ENCODE measurements around the gene GRM5. TPM values are rescaled to one million over a fixed set of nuclear protein-coding genes. Genes with fewer than 3 reads are reported as not detected.
"Not testable (repeated sequence)": the region's sequence is repeated elsewhere in the genome, so short reads cannot be mapped to it uniquely, and the experiment has no call there.

The GRM5 gene
- total RNA-seq, 1 donor from 2014 or later, result not detected

DNA sequence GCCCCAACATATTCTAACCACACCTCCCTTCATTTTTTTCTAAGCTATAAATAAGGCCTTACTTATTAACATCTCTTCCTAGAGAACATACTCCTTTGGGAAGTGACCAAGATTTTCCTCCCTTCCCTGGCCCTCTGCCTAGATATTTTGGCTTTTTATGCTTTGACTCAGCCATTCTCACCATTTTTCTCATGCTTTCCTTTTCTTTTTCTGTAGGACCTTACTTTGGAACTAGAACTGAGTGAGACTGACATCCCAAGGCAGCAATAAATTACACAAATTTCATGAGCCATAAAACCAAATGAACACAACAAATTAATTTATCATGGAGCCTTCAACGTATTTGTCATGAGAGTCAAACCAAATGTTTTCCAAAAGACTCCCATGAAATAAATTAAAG is 585.6 kb downstream of the GRM5 start:
- Mint-ChIP-seq H3K4me1 (peaks cover 6% of the 10 kb centered on the region), H3K36me3 (ENCODE audit: low read depth) (no peaks in the 10 kb centered on the region), H3K27me3 (peaks cover 6% of the 10 kb centered on the region), H3K9me3 (peaks cover 4% of the 10 kb centered on the region), H3K27ac (no peak overlapping the region), H3K4me3 (no peak overlapping the region)
- DNase-seq, result no peak
- intact Hi-C loops (cut with micrococcal nuclease), result no loop called here

DNA sequence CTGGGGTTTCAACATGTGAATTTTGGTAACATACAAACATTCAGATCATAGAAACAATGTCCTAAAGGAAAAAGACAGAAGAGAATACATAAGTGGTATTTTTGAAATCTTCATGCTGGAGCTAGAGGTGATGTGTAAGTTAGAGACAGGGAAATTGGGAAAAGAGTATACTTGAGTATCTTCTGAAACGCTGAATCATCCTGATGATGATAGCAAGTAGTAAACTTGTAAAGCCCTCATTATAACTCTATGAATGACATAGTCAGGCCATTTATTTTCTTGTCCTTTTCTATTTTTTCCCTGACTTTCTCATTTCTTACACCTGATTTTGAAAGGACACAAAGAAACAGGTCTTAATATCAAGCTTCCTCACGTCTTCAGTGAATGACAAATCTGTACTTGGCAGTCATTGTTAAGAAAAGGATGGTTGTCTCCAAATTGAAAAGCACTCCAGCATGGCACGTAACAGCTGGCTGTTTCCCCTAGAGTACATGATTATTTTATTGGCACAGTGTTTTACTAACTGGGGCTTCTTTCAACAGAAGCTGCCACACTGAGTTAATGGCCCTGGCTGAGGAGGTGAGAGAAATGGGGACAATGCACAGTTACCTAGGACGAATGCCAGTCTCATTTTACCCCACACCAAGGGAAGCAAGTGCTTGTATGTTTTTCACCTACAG is 587.5 kb downstream of the GRM5 start:
- peaks cover 3% of the 10 kb centered on the region for H3K9me3 Mint-ChIP-seq
- intact Hi-C loops (cut with micrococcal nuclease), result no loop called here
- H3K4me1 Mint-ChIP-seq, result no peaks in the 10 kb centered on the region
- no peak overlapping the region for H3K4me3 Mint-ChIP-seq
- H3K27me3 Mint-ChIP-seq, result peaks cover 15% of the 10 kb centered on the region
- no peak for DNase-seq
- no peak overlapping the region for H3K27ac Mint-ChIP-seq
- H3K36me3 Mint-ChIP-seq (ENCODE audit: low read depth), result no peaks in the 10 kb centered on the region

DNA sequence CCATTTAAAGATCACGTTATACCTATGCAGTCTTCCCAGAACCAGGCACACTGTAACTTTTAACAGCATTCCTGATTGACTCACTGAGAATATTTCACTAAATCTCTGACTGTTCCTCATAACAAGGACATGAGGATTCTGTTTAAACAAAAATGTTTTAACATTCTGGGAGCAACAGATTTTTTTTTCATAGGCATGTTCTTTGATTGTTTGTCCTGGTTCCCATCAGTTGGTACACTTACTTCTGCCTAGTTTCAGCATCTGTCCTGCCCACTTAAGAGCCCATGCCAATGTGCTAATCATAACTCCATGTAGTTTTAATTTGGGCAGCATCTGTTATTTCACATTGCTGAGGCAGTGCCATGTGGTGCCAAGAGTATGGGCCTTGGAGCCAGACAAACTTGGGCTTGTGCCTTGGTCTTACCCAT is 589.8 kb downstream of the GRM5 start:
- no peak overlapping the region for H3K4me3 Mint-ChIP-seq
- no peaks in the 10 kb centered on the region for H3K36me3 Mint-ChIP-seq (ENCODE audit: low read depth)
- no peak overlapping the region for H3K27ac Mint-ChIP-seq
- no peaks in the 10 kb centered on the region for H3K4me1 Mint-ChIP-seq
- H3K9me3 Mint-ChIP-seq, result peaks cover 3% of the 10 kb centered on the region
- no peak for DNase-seq
- H3K27me3 Mint-ChIP-seq, result peaks cover 14% of the 10 kb centered on the region
- intact Hi-C loops (cut with micrococcal nuclease), result no loop called here

DNA sequence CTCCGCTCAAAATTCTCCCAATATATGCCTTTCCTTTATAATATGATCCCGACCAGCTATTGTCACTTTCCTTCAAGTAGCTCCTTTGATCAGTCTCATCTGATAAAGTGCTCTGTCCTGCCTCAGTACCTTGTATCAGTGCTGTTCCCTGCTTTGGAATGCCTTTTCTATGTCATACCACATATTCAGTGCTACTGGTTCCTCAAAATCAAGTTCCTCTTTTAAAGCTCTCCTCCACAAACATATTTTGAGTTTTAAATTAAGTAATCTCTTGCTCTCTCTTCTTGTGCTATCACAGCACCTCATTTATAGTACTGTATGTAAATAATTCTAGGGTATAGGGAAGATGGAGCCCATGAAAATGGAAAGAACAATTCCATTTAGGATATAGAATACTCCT is 591.1 kb downstream of the GRM5 start:
- Mint-ChIP-seq H3K9me3 (peaks cover 3% of the 10 kb centered on the region), H3K4me3 (no peak overlapping the region), H3K4me1 (no peaks in the 10 kb centered on the region), H3K27me3 (peaks cover 15% of the 10 kb centered on the region), H3K27ac (no peak overlapping the region), H3K36me3 (ENCODE audit: low read depth) (no peaks in the 10 kb centered on the region)
- intact Hi-C loops (cut with micrococcal nuclease), result no loop called here
- no peak for DNase-seq

DNA sequence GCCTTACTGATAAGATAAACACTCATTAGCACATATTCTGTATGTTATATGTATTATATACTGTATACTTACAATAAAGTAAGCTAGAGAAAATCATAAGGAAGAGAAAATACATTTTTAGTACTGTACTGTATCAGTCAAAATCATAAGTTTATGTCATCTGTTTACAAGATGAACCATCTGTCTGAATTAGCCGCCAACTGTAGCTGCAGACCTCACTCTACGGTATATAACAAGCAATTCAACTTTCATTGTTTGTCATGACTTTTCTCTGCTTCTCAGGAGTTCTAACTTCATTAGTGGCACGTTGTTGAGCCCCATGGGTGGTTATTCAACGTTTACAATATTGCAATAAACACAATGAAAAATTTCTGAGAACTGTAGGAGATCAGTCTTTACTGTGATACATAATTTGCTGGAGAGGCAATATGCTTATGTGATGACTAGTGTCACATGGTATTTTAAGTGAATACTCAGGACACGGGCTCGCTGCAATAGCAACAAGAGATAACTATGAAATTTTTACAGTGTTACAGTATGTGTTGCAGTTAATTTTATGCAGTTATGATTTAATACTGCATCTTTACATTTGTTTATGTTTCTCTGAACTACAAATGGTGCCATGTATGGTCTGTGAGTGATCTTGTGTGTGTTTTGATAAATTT is 596.1 kb downstream of the GRM5 start:
- Mint-ChIP-seq H3K4me1 (no peaks in the 10 kb centered on the region), H3K27me3 (peaks cover 25% of the 10 kb centered on the region), H3K27ac (no peak overlapping the region), H3K9me3 (peaks cover 15% of the 10 kb centered on the region), H3K4me3 (no peak overlapping the region), H3K36me3 (ENCODE audit: low read depth) (no peaks in the 10 kb centered on the region)
- DNase-seq, result no peak
- intact Hi-C loops (cut with micrococcal nuclease), result no loop called here

DNA sequence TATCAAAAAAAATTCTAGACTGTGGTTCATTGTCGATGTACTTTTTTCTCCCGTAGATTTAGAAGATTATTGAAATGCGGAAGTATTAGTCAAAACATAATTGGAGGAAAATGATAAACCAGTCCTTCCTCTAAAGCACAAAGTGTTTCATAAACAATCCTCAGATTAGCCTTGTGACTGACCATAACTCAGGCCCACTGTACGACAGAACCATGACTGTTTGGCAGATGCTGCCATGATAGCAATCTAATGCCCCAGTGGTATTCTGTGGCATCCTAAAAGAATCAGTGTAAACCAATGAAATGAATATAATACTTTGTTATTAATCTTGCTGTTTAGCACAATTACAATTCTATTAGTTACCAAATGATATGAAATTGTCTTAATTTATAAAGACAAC is 601.3 kb downstream of the GRM5 start:
- Mint-ChIP-seq H3K27me3 (peaks cover 21% of the 10 kb centered on the region), H3K9me3 (peaks cover 19% of the 10 kb centered on the region), H3K27ac (no peak overlapping the region), H3K4me3 (no peak overlapping the region), H3K36me3 (ENCODE audit: low read depth) (no peaks in the 10 kb centered on the region), H3K4me1 (no peaks in the 10 kb centered on the region)
- intact Hi-C loops (cut with micrococcal nuclease), result no loop called here
- DNase-seq, result no peak

DNA sequence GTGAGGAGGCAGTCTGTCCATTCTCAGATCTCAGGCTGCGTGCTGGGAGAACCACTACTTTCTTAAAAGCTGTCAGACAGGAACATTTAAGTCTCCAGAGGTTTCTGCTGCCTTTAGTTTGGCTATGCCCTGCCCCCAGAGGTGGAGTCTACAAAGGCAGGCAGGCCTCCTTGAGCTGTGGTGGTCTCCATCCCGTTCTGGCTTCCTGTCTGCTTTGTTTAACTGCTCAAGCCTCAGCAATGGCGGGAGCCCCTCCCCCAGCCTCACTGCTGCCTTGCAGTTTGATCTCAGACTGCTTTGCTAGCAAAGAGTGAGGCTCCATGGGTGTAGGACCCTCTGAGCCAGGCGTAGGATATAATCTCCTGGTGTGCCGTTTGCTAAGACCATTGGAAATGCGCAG is 602.5 kb downstream of the GRM5 start:
- H3K27ac Mint-ChIP-seq; intact Hi-C loops (cut with micrococcal nuclease); DNase-seq; H3K4me1 Mint-ChIP-seq; H3K4me3 Mint-ChIP-seq; H3K36me3 Mint-ChIP-seq (ENCODE audit: low read depth): not testable (repeated sequence)
- Mint-ChIP-seq H3K27me3 (peaks cover 21% of the 10 kb centered on the region), H3K9me3 (peaks cover 19% of the 10 kb centered on the region)

DNA sequence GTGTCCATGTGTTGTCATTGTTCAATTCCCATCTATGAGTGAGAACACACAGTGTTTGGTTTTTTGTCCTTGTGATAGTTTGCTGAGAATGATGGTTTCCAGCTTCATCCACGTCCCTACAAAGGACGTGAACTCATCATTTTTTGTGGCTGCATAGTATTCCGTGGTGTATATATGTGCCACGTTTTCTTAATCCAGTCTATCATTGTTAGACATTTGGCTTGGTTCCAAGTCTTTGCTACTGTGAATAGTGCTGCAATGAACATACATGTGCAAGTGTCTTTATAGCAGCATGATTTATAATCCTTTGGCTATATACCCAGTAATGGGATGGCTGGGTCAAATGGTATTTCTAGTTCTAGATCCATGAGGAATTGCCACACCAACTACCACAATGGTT is 607.7 kb downstream of the GRM5 start:
- H3K27ac Mint-ChIP-seq; H3K9me3 Mint-ChIP-seq; H3K4me1 Mint-ChIP-seq; intact Hi-C loops (cut with micrococcal nuclease); DNase-seq; H3K4me3 Mint-ChIP-seq; H3K36me3 Mint-ChIP-seq (ENCODE audit: low read depth): not testable (repeated sequence)
- H3K27me3 Mint-ChIP-seq, result peaks cover 19% of the 10 kb centered on the region

DNA sequence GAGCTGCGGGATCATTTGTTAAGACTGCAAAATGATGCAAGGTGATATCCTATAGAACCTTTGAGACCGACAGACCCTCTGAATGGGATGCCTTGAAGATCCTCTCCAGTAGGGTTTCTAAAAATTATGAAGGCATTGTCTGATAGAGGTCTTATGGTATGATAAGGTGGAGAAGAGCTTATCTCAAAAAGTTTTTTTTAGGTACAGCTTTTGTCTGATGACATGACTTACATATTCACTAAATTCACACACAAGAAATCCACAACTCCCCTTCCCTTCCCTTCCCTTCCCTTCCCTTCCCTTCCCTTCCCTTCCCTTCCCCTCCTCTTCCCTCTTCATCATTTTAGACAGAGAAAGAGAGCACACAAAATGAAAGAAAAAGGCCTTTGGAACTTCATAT is 609.8 kb downstream of the GRM5 start:
- no peaks in the 10 kb centered on the region for H3K36me3 Mint-ChIP-seq (ENCODE audit: low read depth)
- intact Hi-C loops (cut with micrococcal nuclease), result no loop called here
- H3K9me3 Mint-ChIP-seq, result peaks cover 7% of the 10 kb centered on the region
- no peak overlapping the region for H3K4me3 Mint-ChIP-seq
- no peaks in the 10 kb centered on the region for H3K4me1 Mint-ChIP-seq
- no peak overlapping the region for H3K27ac Mint-ChIP-seq
- peaks cover 23% of the 10 kb centered on the region for H3K27me3 Mint-ChIP-seq
- no peak for DNase-seq

DNA sequence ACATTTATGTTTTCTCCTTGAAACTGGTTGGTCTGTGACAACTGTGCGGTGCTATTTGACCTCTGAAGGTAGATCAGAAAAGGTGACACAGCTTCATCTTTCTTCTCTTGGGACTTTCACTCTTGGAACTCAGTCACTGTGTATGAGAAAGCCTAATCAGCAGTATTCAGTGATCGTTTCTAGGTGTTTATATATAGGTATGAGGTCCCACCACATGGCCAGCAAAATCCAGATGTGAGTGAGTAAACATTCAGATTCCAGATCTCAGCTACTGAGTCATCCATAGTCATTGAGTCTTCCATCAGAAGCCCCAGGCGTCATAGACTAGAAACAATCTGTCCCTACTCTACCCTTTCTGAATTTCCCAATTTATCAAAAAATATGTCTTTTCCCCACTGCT is 610.9 kb downstream of the GRM5 start:
- Mint-ChIP-seq H3K27me3 (peaks cover 18% of the 10 kb centered on the region), H3K4me3 (no peak overlapping the region), H3K9me3 (peaks cover 3% of the 10 kb centered on the region), H3K36me3 (ENCODE audit: low read depth) (no peaks in the 10 kb centered on the region), H3K4me1 (no peaks in the 10 kb centered on the region), H3K27ac (no peak overlapping the region)
- intact Hi-C loops (cut with micrococcal nuclease), result no loop called here
- no peak for DNase-seq

Other genes starting within 250 kb of the GRM5 start
- not detected in 2 replicates for gene TYR, start 111.9 kb upstream of the GRM5 start, total RNA-seq

Measured in activated CD4-positive, alpha-beta T cell treated with anti-CD3 and anti-CD28 coated beads, Interleukin-2, amount 10 ng/mL, durations not matched to agents 24 days and 14 days (primary cell).